HG03439 (cell line): ENCODE measurements around the gene TACC2.

Experiments used
- ATAC-seq: cut with Tn5 transposase; IDR thresholded peaks from one replicate; pipeline ENCODE4 v1.9.1; 2021; ENCODE audit warnings: mild to moderate bottlenecking, moderate library complexity; ENCODE audit not compliant: unreplicated experiment

TACC2 gene

GRCh38 chr10:122140461-122140902, 151.5 kb downstream of the TACC2 start:
- no peak for ATAC-seq

GRCh38 chr10:122140941-122141623, 152.1 kb downstream of the TACC2 start:
- no peak for ATAC-seq

- ATAC-seq = no peak
Observed at GRCh38 chr10:122141821-122142640, 153.1 kb downstream of the TACC2 start.

- no peak for ATAC-seq
Observed at GRCh38 chr10:122142641-122143237, 153.8 kb downstream of the TACC2 start.

DNA sequence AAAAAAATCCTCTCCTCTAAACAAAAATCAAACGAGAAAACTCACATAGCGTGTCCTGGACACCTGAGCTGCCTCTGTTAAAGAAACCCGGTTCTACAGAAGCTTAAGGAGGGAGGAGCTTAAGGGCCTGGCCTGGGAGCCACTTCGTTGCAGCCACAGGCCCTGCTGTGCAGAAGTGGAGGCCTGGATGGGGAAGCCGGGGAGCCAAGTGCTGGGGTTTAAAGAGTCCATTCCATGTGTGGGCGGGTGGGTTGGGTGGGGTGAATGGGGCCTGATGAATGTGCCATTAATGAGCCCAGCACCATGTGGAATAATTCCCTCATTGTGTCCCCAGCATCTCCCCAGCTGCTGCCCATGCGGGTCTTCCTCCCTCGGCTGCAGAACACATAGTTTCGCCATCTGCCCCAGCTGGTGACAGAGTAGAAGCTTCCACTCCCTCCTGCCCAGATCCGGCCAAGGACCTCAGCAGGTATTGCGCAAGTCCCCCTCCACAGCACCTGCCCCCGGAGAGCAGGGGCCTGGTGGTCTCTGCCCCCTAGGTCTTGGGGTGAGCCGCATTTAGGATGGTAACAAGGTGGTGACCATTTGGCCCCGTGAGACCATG, 154.4 kb downstream of the TACC2 start:
- ATAC-seq = no peak

DNA sequence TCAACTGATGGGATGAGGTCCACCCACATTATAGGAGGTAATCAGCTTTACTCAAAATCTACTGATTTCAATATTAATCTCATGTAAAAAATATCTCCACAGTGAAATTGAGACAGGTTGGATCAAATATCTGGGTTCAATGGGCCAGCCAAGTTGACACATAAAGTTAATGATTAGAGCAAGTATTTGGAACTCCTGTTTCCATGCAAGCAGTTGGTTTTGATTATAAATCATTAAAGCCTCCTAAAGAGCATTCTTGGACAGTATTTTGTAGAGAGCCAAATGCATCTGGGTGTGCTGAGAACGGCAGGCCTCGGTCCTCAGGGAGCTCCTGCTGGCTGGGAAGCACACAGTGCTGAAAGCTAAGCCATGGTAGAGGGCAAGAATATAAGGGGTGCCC, 155.2 kb downstream of the TACC2 start:
- no peak for ATAC-seq

DNA sequence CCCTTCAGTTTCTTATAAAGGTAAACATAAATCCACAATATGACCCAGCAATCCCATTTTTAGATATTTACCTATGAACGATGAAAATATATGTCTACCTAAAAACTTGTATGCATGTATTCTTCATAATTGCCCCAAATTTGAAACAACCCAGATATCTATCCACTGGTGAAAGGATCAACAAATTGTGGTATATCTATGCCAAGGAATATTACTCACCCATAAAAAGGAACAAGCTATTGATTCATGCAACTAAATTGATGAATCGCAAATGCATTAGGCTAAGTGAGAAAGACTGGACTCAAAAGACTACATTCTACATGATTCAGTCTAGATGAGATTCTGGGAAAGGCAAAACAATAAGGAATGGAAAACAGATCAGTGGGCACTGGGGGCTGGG, 156.2 kb downstream of the TACC2 start:
- ATAC-seq = no peak

- ATAC-seq = no peak
Observed at GRCh38 chr10:122147663-122148062, 158.7 kb downstream of the TACC2 start.

DNA sequence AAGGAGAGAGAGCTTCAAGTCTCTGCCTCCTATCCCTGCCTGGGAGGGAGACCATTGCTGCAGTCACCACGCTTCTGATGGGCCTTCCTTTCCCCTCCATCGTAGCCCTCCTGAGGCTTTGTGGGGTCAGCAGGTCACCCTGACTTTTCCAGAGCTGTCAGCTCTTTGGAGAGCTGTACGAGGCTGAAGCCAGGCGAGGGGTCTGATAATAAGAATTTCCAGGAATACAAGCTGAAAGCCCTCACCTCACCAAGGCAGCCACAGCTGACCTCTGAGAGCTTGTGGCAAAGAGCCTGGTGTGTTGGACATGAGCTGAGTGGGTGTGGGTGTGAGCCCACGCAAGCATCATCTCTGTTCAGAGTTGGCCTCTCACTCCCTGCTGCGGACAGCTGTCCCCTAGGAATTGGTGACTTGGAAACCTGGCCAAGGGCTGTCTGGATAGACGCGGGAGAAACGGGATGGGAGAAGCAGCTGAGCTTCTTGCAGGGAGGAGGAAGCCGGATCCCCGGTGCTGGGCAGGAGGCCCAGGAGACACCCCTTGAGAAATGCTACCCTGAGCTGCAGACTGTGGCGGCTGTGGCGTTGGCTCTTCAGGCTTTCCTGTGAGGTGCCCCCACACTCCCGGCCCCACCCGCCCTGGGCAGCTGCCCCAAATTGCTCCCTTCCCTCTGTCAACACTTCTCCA, 160.1 kb downstream of the TACC2 start:
- no peak for ATAC-seq

- ATAC-seq = no peak
Observed at GRCh38 chr10:122149561-122150505, 160.9 kb downstream of the TACC2 start.

GRCh38 chr10:122151121-122151694, 162.2 kb downstream of the TACC2 start:
- ATAC-seq = no peak

GRCh38 chr10:122152544-122152943, 163.6 kb downstream of the TACC2 start:
- no peak for ATAC-seq

- no peak for ATAC-seq
Observed at GRCh38 chr10:122154031-122154544, 165.1 kb downstream of the TACC2 start.

DNA sequence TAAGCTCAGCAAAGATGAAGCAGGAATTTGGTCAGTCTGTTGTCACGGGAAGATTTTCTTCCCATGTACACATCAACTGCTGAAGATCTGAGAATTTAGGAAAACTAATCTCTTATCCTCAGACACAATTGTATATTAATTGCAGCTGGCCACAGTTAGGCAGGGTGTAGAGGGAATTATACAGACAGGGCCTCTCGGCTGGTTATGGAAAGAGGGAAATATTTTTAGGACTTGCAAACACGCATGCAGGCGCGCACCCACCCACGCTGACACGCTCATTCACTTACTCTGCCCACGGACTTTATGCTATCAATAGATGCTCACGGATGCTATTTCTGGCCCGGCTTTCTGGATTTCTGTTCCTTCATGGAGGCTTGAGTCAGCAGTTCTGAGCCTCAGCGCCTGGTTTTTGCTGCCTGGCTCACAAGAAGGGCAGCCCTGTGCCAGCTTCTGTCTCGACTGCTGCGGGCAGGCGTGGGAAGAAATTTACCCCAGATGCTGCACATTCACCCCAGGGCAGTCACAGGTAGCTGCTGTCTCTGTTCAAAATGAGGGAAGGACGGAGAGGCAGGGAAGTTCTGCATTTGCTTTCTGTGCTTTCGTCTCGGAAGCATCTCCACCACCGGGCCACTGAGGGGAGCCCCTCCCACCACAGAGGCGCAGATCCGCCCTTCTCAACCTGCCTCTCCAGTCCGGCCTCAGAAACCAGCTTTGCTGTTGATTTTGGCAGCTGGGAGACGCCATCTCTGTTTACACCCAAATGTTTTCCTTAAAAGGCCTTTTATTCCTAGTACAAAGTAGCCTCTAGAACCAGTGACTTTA, 165.8 kb downstream of the TACC2 start:
- no peak for ATAC-seq

GRCh38 chr10:122157451-122157850, 168.5 kb downstream of the TACC2 start:
- no peak for ATAC-seq

GRCh38 chr10:122158362-122158761, 169.4 kb downstream of the TACC2 start:
- no peak for ATAC-seq

- ATAC-seq = no peak
Observed at GRCh38 chr10:122159141-122159970, 170.4 kb downstream of the TACC2 start.
